ENCODE results near the gene TNRC6B.

GRCh38 chr22:40179526-40179925, 1.8 kb downstream of the TNRC6B start:
- TF ChIP-seq ELF4 (IDR thresholded peaks at IDR 0.05) (no peak), LEF1 (IDR thresholded peaks at IDR 0.05; ENCODE audit: borderline replicate concordance) (no peak), ARNT (IDR thresholded peaks at IDR 0.05) (no peak), FOXM1 (IDR thresholded peaks at IDR 0.05; ENCODE audit: borderline replicate concordance) (no peak)

Data from HEK293T (cell line).